GM10248 (cell line): ENCODE results near the gene CLDN25.
"Not testable (repeated sequence)": the region's sequence is repeated elsewhere in the genome, so short reads cannot be mapped to it uniquely, and the experiment has no call there.

ENCODE experiments used
- CTCF ChIA-PET: fragments of 300-600 bp; sonication (Branson Sonifier 250); formaldehyde crosslinking; extraction: SDS; loops from one replicate; lab custom pipeline; 2021; ENCODE audit warnings: antibody characterized with exemption; lab: Yijun Ruan, JAX
- POLR2A ChIA-PET: fragments of 350-650 bp; sonication (Branson Sonifier 250); formaldehyde crosslinking; extraction: SDS; loops from one replicate; lab custom pipeline; 2020; ENCODE audit warnings: antibody characterized with exemption; lab: Yijun Ruan, JAX
- DNase-seq: peaks from one replicate; pipeline ENCODE4 v3.0.0; 2012; ENCODE audit errors: extremely low spot score
- CTCF ChIP-seq: IDR thresholded peaks from 2 replicates; pipeline ENCODE4 v1.5.1; 2012; ENCODE audit warnings: mild to moderate bottlenecking, low read depth; ENCODE audit errors: extremely low read depth, missing control alignments, control extremely low read depth

CLDN25 gene

GRCh38 chr11:113779496-113779895 is at the start of gene CLDN25:
TSS of gene CLDN25 (plus strand) at chr11:113779796. CDS start at chr11:113779796, 0 bp downstream.
- no peak for DNase-seq
- ChIA-PET CTCF (no interaction called here), POLR2A (no interaction called here)
- no peak for TF ChIP-seq CTCF

GRCh38 chr11:113730887-113731726 is 48.5 kb upstream of the CLDN25 start:
- CTCF ChIA-PET, result interaction anchor here (0.9 to 6.1 kb wide), 12 partner anchors 8 to 425 kb away, joined by 3 to 24 read pairs (median 4); no protein-coding TSS in a partner anchor
- peak; percentile 49 for TF ChIP-seq CTCF
- no peak for DNase-seq
- POLR2A ChIA-PET, result no interaction called here

DNA sequence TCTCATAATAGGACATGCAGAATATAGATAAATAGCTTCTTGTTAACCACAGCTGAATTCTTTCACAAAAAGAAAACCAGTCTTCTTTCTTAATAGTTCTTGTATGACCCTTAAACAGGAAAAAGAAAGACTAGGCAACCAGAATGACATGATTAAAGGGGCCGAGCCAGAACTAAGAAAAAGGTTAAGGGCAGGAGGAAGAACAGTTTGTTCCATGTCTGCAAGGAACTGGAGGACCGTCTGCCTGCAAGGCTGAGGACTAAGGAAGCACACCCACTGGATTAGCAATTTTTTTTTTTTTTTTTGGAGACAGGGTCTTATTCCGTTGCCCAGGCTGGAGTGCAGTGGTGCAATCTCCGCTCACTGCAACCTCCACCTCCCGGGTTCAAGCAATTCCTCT is 47.5 kb upstream of the CLDN25 start:
- no peak for TF ChIP-seq CTCF
- ChIA-PET CTCF (interaction anchor here (0.9 to 6.1 kb wide), 4 partner anchors 9 to 426 kb away, joined by 3 to 24 read pairs (median 4); no protein-coding TSS in a partner anchor), POLR2A (no interaction called here)
- no peak for DNase-seq

DNA sequence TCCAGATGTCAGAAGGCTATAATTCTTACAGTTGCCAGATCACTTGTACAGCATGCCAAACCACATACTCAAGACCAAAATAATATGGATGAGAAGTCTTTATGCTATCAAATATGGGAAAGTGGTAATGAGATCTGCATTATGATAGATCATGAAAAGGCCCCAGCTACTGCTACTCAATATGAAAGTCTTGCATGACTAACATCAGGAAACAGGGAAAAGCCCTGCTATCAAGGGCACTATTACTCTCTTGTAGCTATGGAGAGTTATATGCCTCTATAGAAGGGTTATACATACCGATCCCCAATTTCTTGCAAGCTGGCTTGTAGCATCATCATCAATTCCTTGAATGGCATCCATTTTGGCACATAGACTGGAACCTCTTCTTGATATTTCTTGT is 43.3 kb upstream of the CLDN25 start:
- ChIA-PET CTCF (no interaction called here), POLR2A (no interaction called here)
- DNase-seq, result no peak
- no peak for TF ChIP-seq CTCF

DNA sequence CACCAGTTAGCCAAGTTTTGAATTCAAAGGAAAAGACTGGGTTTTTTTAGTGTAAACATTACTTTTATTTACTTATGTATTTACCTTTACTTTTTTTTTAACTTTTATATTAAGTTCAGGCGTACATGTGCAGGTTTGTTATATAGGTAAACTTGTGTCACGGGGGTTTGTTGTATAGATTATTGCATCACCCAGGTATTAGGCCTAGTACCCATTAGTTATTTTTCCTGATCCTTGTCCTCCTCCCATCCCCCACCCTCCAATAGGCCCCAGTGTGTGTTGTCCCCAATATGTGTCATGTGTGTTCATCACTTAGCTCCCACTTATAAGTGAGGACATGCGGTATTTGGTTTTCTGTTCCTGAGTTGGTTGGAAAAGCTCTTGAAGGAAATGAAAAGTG is 26.7 kb upstream of the CLDN25 start:
- POLR2A ChIA-PET, result no interaction called here
- DNase-seq, result no peak
- CTCF ChIA-PET, result interaction anchor here (1.3 to 1.6 kb wide), 2 partner anchors 8 to 20 kb away, joined by 3 to 5 read pairs; partner anchors contain the start of gene ZW10
- TF ChIP-seq CTCF, result no peak

- TF ChIP-seq CTCF, result no peak
- ChIA-PET CTCF (interaction anchor here (1.2 to 1.7 kb wide), 2 partner anchors 13 to 46 kb away, joined by 4 to 5 read pairs; partner anchors contain the start of gene ZW10), POLR2A (no interaction called here)
- DNase-seq, result no peak
Observed at GRCh38 chr11:113760241-113760640, 19.4 kb upstream of the CLDN25 start.

- DNase-seq, POLR2A ChIA-PET: not testable (repeated sequence)
- CTCF ChIA-PET, result interaction anchor here (1.5 kb wide), 1 partner anchor 498 kb away, joined by 4 read pairs; no protein-coding TSS in a partner anchor
Observed at GRCh38 chr11:113763040-113763439, 16.6 kb upstream of the CLDN25 start.
